ENCODE results near the gene TTC3. TPM values are rescaled to one million over a fixed set of nuclear protein-coding genes. Genes with fewer than 3 reads are reported as not detected.
"Not testable (repeated sequence)": the region's sequence is repeated elsewhere in the genome, so short reads cannot be mapped to it uniquely, and the experiment has no call there.

TTC3 gene
- total and polyA plus RNA-seq, 2 of the 13 experiments (the other 11 are each of a cell fraction or from before 2014, with no cell fraction given) = 55.7 to 108 TPM

- H3K9ac ChIP-seq (ENCODE audit: insufficient read depth, low read depth, low read length); H3K4me2 ChIP-seq (ENCODE audit: low read depth, low read length); ATAC-seq; BruUV-seq (replicated peaks); in situ Hi-C loops (cut with HindIII; ENCODE audit: extremely low pct_ligation_motif_present, low pct_unique_long_range_greater_than_20kb); H3K27me3 ChIP-seq (ENCODE audit: control insufficient read depth in 1 of 2, insufficient read depth in 2 of 2, low read length in 2 of 2); FAIRE-seq; POLR2A ChIA-PET; CTCF ChIA-PET (ENCODE audit: low intra/inter-chr PET ratio, low total read pairs); H4K20me1 ChIP-seq (ENCODE audit: insufficient read depth, low read length); intact Hi-C loops (cut with micrococcal nuclease; ENCODE audit: unreplicated experiment); H3K4me1 ChIP-seq (ENCODE audit: insufficient read depth, low read length); H3K79me2 ChIP-seq (ENCODE audit: insufficient read depth, low read length); H3K27ac ChIP-seq (ENCODE audit: extremely low read length, insufficient read depth, low read length); H3K4me3 ChIP-seq (replicated peaks in 1 of 3; ENCODE audit: insufficient read depth in 1 of 3, low read depth in 2 of 3, low read length in 3 of 3); H3K9me3 ChIP-seq (ENCODE audit: low read length); H2AFZ ChIP-seq (ENCODE audit: low read length); DNase-seq (ENCODE audit: low spot score): not testable (repeated sequence)
- peaks cover 10 to 46% of the 10 kb centered on the region in 2 experiments for H3K36me3 ChIP-seq (replicated peaks in 1 of 2; ENCODE audit: control insufficient read depth in 1 of 2, insufficient read depth in 2 of 2, low read length in 2 of 2)
- 89% methylated on average over 2 of the region's 5 CpGs for WGBS (ENCODE audit: low lambda C conversion rate)
These were observed 70.3 kb downstream of the TTC3 start for GRCh38 chr21:37143392-37143791.

- no peak overlapping the region for H3K4me2 ChIP-seq (ENCODE audit: low read depth, low read length)
- H3K27me3 ChIP-seq (ENCODE audit: control insufficient read depth in 1 of 2, insufficient read depth in 2 of 2, low read length in 2 of 2) = no peaks in the 10 kb centered on the region
- intact Hi-C loops (cut with micrococcal nuclease; ENCODE audit: unreplicated experiment) = no loop called here
- H3K36me3 ChIP-seq (replicated peaks in 1 of 2; ENCODE audit: control insufficient read depth in 1 of 2, insufficient read depth in 2 of 2, low read length in 2 of 2) = peaks cover 12 to 47% of the 10 kb centered on the region in 2 experiments
- no peaks in the 10 kb centered on the region for H3K4me1 ChIP-seq (ENCODE audit: insufficient read depth, low read length)
- in situ Hi-C loops (cut with HindIII; ENCODE audit: extremely low pct_ligation_motif_present, low pct_unique_long_range_greater_than_20kb) = no loop called here
- H4K20me1 ChIP-seq (ENCODE audit: insufficient read depth, low read length) = no peaks in the 10 kb centered on the region
- no peak overlapping the region for H3K4me3 ChIP-seq (replicated peaks in 1 of 3; ENCODE audit: insufficient read depth in 1 of 3, low read depth in 2 of 3, low read length in 3 of 3)
- no peak overlapping the region for H2AFZ ChIP-seq (ENCODE audit: low read length)
- no peaks in the 10 kb centered on the region for H3K79me2 ChIP-seq (ENCODE audit: insufficient read depth, low read length)
- no peaks in the 10 kb centered on the region for H3K9me3 ChIP-seq (ENCODE audit: low read length)
- CTCF ChIA-PET (ENCODE audit: low intra/inter-chr PET ratio, low total read pairs) = no interaction called here
- FAIRE-seq = no peak
- POLR2A ChIA-PET = no interaction called here
- ATAC-seq = peak; percentile 45; the same call in 1 of the 3 replicates
- no peak for DNase-seq (ENCODE audit: low spot score)
- H3K27ac ChIP-seq (ENCODE audit: extremely low read length, insufficient read depth, low read length) = no peak overlapping the region
- H3K9ac ChIP-seq (ENCODE audit: insufficient read depth, low read depth, low read length) = no peak overlapping the region
- 96% methylated on average over 4 of the region's 4 CpGs for WGBS (ENCODE audit: low lambda C conversion rate)
- BruUV-seq (replicated peaks) = no TSS peak
- TF ChIP-seq POLR2G (IDR thresholded peaks at IDR 0.05; ENCODE audit: low read depth, low read length) (no peak), SAFB2 (CRISPR knock-in tag; IDR thresholded peaks at IDR 0.05; ENCODE audit: borderline replicate concordance, low read depth) (no peak), NFIC (IDR thresholded peaks at IDR 0.05; ENCODE audit: low read length) (no peak), ZNF710 (CRISPR knock-in tag; IDR thresholded peaks at IDR 0.05; ENCODE audit: borderline replicate concordance) (no peak), ZNF598 (CRISPR knock-in tag; IDR thresholded peaks at IDR 0.05; ENCODE audit: borderline replicate concordance) (no peak), HES4 (CRISPR knock-in tag; IDR thresholded peaks at IDR 0.05; ENCODE audit: borderline replicate concordance) (no peak), DMAP1 (CRISPR knock-in tag; IDR thresholded peaks at IDR 0.05) (no peak), POGK (CRISPR knock-in tag; conservative IDR thresholded peaks at IDR 0.05) (no peak), KLF6 (CRISPR knock-in tag; IDR thresholded peaks at IDR 0.05) (no peak), GABPA (IDR thresholded peaks at IDR 0.05; ENCODE audit: low read depth, low read length) (no peak), GABPA (CRISPR knock-in tag; IDR thresholded peaks at IDR 0.05; ENCODE audit: low read depth) (no peak), RBM39 (IDR thresholded peaks at IDR 0.05; ENCODE audit: low read depth, low read length, poor library complexity, severe bottlenecking) (no peak)
- TF ChIP-seq, protein P1, sequence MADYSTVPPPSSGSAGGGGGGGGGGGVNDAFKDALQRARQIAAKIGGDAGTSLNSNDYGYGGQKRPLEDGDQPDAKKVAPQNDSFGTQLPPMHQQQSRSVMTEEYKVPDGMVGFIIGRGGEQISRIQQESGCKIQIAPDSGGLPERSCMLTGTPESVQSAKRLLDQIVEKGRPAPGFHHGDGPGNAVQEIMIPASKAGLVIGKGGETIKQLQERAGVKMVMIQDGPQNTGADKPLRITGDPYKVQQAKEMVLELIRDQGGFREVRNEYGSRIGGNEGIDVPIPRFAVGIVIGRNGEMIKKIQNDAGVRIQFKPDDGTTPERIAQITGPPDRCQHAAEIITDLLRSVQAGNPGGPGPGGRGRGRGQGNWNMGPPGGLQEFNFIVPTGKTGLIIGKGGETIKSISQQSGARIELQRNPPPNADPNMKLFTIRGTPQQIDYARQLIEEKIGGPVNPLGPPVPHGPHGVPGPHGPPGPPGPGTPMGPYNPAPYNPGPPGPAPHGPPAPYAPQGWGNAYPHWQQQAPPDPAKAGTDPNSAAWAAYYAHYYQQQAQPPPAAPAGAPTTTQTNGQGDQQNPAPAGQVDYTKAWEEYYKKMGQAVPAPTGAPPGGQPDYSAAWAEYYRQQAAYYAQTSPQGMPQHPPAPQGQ (CRISPR knock-in tag; IDR thresholded peaks at IDR 0.05; ENCODE audit: borderline replicate concordance) = no peak
These were observed 72.6 kb downstream of the TTC3 start for GRCh38 chr21:37145635-37146111.

All from HepG2 (cell line).